ENCODE measurements around the gene MLN.

The MLN gene

DNA sequence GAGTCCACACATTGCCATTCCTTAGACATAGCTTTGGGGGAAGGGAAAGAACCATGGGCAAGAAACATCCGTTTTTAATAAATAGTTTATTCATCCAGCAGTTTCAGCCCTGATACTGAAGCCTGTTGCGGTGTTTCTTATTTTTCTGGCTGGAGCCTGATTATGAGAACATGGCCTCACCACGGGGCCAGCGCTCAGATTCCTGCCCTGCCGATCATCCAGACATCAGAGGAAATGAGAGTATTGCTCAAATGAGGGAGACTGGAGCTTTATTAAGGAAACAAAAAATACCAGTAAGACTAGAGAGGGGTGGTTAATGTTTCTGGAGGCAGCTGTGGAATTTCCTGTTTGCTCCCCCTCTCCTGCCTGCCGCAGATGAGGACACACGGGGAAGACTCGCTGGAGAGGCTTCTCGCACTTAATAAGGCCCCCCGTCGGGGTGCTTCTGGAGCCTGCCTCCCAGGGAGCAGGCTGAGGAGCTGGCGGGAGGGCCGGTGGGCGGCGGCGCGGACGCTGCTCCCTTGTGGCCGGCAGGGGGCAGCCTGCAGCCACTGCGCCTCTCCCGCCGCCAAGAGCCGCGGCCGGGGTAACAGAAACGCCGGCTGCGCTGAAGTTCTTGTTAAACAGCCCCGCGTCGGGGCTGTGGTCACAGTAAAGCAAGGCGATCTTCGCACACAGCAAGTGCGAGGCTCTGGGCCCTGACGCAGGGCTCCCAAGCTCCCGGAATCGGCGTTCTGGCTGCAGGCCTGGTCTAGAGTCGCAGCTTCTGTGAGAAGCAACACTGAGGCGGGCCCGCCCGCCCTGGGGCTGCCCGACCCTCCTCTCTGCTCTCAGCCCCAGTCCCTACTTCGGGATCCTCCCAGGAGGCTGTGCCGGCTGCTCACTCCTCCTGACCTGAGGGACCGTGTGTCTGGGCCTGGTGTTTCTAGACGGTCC, 32.4 kb downstream of the MLN start:
- DNase-seq (ENCODE audit: low read depth), result peak; percentile 99

DNA sequence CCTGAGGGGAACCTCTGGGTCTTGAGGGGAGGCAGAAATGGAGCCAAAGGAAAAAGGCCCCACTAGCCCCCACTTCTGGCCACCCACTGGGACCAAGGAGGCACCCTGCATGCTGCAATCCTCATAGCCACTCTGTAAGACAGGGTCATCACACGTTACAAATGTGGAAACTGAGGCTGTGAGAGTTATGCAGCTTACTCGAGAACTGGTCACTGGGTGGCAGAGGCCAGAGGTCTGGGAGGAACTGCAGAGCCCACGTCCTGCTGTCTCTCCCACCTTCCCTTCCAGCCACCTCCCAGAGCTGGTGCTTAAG, 33.0 kb downstream of the MLN start:
- DNase-seq (ENCODE audit: low read depth), result no peak

GRCh38 chr6:33770124-33770832, 33.5 kb downstream of the MLN start:
- DNase-seq (ENCODE audit: low read depth), result peak; percentile 16

GRCh38 chr6:33769248-33769821, 34.5 kb downstream of the MLN start:
- no peak for DNase-seq (ENCODE audit: low read depth)

- DNase-seq (ENCODE audit: low read depth), result peak; percentile 80
Observed at GRCh38 chr6:33768644-33769120, 35.1 kb downstream of the MLN start.

DNA sequence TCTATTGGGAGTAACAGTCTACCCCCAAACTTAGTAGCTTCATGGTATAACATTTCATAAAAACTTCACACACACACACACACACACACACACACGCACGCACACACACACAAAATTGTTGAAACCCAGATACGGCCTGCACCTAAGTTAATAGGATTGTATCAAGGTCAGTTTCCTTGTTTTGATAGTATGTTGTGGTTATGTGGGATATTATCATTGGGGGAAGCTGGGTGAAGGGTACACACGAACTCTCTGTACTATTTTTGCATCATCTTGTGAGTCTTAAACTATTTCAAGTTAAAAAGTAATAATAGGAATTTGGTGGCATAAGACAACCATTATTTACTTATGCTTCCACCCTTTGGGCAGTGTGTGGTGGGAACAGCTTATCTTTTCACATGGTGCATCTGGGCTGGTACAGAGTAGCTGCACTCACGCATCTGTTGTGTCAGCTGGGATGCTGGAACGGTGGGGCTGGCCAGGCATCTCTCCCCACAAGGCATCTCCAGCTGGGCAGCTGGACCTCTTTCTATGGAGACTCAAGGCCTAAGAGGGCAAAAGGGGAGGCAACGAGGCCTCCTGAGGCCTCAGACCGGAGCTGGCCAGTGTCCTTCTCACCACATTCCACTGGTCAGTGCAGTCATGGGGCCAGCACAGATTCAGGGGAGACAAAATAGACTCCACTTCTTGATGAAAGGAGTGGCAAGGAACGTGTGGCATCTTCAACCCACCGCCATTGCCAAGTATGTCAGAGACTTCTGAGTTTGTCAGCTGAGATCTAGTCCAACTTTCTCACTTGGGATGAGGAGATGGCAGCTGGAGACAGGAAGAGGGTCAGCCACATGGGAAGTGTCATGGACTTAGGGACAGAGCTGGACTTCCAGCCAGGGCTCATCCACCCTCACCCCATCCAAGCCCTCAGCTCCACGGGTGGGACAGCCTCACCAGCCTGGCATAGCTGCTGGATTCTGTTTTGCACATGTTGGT, 36.6 kb downstream of the MLN start:
- DNase-seq (ENCODE audit: low read depth), result no peak

DNA sequence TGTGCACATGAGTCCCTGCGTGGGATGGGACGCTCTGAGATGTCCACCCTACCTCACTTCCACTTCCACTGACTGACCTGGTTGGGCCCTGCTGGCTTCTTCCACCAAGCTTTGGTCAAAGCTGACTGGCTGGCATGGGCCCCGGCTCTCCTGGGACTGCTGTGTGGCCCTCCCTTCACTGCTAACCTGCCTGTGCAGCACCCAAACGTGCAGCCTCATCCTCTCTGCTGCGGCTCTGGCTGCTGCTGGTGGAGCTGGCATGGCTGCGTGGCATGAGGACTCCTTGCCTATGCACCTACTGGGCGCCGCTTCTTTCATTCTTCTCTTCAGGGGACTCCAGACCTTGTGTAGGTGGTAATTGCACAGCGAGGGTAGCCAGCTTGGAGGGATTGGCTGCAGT, 38.4 kb downstream of the MLN start:
- DNase-seq (ENCODE audit: low read depth), result no peak

DNA sequence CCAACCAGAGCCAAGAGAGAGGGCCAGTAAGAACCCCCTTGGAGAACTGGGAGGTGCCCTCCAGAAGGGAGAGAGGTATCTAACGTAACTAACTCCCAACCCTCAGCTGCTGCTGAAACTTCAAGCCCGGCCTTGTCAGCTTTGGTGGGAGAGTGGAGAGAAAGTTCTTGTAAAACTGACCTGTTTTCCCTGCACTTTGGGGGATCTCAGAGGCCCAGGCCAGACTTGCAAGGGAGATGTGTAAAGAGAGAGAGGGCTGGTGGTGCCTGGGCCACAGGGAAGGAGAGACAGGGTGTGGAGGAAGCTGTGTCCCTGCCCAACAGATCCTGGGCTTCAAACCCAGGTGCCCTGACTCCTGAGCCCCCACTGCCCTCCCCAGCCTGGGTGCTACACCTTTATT, 39.8 kb downstream of the MLN start:
- DNase-seq (ENCODE audit: low read depth), result no peak

DNA sequence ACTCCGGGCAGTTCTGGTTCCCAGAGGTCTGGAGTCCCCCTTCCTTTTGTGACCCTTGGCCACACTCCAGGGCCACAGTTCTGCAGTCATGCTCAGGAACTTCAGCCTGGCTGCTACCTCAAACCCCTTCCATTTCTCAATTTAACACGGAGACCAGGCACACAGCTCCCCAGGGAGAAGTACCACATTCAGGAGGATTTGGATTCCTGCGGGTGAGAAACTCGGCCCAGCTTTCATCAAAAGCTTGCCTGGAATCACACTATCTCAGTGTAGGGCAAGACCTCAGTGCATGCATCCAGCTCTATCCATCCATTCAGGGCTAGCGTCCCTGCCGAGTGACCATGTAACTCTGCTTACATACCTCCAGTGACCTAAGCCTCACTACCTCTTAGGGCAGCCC, 40.3 kb downstream of the MLN start:
- no peak for DNase-seq (ENCODE audit: low read depth)

GRCh38 chr6:33762713-33763112, 41.1 kb downstream of the MLN start:
- DNase-seq (ENCODE audit: low read depth), result no peak

GRCh38 chr6:33761922-33762629, 41.7 kb downstream of the MLN start:
- peak; percentile 28 for DNase-seq (ENCODE audit: low read depth)

DNA sequence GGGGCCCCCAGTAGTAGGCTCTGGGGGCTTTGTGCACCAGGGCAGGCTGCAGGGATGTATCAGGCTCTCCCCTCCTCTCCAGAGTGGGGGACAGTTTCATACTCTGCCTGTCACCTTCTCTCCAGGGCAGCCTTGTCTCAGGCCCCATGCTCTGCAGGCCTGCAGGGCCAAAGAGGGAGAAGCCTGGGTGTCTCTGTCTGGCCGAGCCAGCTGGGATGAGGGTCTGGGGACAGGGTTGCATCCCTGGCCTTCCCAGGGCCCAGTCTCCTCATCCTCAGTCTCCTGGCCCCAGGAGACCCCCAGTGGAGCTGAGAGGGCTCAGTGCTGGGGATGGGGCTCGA, 42.3 kb downstream of the MLN start:
- no peak for DNase-seq (ENCODE audit: low read depth)

DNA sequence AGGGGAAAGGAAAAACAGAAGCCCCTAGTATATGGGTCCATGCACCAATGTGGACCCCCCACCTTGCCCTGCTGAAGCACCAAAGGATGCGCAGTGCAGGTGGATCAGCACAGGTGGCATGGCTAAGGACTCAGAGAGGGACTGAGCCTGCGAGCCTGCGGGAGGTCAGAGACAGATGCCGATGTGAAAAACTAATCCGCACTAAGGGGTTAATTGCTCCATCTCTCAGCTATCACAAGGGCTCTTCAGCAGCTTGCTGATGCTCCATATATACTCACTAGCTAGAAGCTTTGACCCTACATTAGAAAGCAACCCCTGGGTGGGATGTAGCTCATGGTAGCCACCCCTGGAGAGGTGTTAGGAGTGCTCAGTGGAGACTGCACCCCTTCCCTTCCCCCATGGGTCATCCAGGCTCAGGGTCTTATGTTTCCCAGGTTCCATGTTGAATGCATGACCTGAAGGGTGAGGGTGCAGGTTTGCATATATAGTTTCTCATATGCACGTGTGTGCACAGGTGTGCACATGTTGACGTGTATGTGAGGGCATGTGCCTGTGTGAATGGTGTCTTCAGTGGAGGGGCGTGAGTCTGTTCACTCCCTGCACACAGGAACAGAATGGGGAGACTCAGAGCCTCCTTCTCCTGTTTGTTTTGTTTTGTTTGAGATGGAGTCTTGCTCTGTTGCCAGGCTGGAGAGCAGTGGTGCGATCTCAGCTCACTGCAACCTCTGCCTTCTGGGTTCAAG, 43.7 kb downstream of the MLN start:
- no peak for DNase-seq (ENCODE audit: low read depth)

DNA sequence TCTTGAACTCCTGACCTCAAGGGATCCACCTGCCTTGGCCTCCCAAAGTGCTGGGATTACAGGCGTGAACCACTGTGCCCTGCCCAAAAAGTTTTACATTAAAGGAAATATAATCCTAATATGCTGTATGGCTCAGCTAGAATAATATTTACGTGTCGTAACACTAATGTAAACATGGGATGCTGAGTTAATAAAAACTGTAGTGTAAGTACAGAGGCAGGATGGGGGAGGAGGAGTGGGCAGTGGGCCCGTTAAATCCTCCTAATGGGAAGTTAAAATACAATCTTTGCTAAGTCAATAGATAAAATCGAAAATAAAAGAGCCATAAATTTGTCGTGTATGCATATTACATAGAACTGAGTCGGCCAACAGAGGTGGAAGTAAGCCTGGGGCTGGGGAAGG, 45.0 kb downstream of the MLN start:
- DNase-seq (ENCODE audit: low read depth), result peak; percentile 12

- no peak for DNase-seq (ENCODE audit: low read depth)
Observed at GRCh38 chr6:33757906-33758305, 45.9 kb downstream of the MLN start.

- no peak for DNase-seq (ENCODE audit: low read depth)
Observed at GRCh38 chr6:33757113-33757512, 46.7 kb downstream of the MLN start.

GRCh38 chr6:33756211-33756954, 47.4 kb downstream of the MLN start:
- no peak for DNase-seq (ENCODE audit: low read depth)

DNA sequence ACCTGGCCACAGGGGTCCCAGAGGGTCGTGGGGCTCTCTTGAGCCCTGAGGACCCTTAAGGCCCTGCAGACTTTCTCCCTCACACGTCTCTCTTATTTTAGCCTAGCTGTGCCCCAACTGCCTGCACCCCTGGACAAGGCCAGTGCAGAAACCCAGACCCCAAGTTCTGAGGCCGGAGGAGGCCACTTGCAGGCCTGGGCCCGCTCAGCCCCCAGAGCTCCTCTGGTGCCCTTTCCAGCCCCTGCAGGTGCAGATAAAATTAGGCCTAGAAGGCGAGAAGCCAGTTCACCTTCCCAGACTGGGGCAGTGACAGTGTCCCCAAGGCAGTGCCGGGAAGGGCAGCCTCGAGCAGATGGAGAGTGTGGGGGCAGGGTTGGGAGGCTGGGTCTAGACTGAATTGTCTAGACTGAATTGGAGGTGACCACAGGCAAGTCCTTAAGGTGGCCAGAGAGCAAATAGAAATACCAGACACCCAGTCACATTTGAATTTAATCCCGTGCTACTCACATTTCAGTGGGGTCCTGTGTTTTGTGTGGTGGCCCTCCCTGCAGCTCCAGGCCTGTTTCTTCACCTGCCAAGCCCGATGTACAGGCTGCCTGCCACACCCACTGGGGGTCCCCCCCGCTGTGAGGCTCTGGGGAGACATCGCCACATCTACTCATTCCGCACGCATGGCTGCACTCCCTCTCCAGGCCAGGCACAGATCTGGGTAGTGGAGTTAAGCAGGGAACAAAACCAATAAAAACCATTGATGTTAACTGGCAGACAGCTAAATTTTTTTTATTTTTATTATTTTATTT, 48.5 kb downstream of the MLN start:
- no peak for DNase-seq (ENCODE audit: low read depth)

GRCh38 chr6:33754222-33754621, 49.6 kb downstream of the MLN start:
- no peak for DNase-seq (ENCODE audit: low read depth)
